LNCaP clone FGC (cell line): ENCODE results near the gene NHERF1.

Experiments used
- DNase-seq: peaks from one replicate; pipeline ENCODE4 v3.0.0-alpha.2; 2011; ENCODE audit warnings: low read depth
- H3K4me3 ChIP-seq: 2 replicates; pipeline ENCODE4 v1.5.1; 2011; ENCODE audit warnings: mild to moderate bottlenecking, low read depth, low read length, control low read depth
- CTCF ChIP-seq: IDR thresholded peaks from 2 replicates; pipeline ENCODE4 v1.5.1; 2012; ENCODE audit warnings: mild to moderate bottlenecking; ENCODE audit not compliant: control insufficient read depth, insufficient read depth; ENCODE audit errors: extremely low read depth

The NHERF1 gene

DNA sequence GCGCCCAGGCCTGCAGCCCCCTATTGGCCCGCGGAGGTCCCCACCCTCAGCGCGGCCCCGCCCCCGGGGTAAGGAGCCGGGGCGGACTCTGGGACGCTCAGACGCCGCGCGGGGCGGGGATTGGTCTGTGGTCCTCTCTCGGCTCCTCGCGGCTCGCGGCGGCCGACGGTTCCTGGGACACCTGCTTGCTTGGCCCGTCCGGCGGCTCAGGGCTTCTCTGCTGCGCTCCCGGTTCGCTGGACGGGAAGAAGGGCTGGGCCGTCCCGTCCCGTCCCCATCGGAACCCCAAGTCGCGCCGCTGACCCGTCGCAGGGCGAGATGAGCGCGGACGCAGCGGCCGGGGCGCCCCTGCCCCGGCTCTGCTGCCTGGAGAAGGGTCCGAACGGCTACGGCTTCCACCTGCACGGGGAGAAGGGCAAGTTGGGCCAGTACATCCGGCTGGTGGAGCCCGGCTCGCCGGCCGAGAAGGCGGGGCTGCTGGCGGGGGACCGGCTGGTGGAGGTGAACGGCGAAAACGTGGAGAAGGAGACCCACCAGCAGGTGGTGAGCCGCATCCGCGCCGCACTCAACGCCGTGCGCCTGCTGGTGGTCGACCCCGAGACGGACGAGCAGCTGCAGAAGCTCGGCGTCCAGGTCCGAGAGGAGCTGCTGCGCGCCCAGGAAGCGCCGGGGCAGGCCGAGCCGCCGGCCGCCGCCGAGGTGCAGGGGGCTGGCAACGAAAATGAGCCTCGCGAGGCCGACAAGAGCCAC, at the start of gene NHERF1:
NHERF1 (plus strand) TSS at position 100 of the 750 bp plus-strand sequence; CDS start at position 319, 219 bp downstream.
- DNase-seq: peak; percentile 66
- H3K4me3 ChIP-seq: peak within 1 kb of the TSS; percentile 98
- peak; percentile 32; the same call in 1 of the 2 replicates for TF ChIP-seq CTCF

DNA sequence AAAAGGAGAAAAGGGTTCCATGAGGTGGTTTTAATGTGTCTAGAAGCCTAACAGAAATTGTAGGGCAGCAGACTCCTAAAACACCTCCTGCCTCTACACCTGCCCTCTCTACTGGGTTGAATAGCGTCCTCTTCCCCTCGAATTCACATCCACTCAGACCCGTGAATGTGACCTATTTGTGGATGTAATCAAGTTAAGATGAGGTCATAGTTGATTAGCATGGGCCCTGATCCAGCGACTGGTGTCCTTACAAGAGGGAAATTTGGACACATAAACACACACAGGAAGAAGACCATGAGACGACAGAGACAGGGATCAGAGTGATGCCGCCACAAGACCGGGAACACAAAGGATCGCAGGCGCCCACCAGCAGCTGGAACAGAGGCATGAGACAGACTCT, 49.2 kb upstream of the NHERF1 start:
- DNase-seq: no peak
- no peak for TF ChIP-seq CTCF

GRCh38 chr17:74702116-74702871, 46.1 kb upstream of the NHERF1 start:
- no peak for TF ChIP-seq CTCF
- H3K4me3 ChIP-seq: no peak overlapping the region
- no peak for DNase-seq

More for the DNA sequence above, 49.2 kb upstream of the NHERF1 start:
- no peak overlapping the region for H3K4me3 ChIP-seq

DNA sequence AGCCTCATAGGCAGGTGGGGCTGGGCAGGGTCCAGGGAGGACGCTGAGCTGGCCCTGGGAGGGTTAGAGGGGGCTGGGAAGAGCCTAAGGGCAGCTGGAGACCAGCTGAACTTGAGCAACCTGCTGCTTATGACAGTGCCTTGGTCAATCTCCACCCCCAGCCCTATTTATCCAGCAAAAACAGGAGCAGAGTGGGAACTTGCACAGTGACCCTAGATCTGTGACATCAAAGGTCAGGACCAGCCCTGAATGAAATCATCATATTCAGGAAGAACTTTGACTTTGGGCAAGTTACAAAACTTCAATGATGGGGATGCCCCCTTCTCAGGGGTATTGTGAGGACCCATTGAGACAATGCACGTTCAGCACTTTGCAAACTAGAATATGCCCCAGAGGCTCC, 45.1 kb upstream of the NHERF1 start:
- no peak for TF ChIP-seq CTCF
- H3K4me3 ChIP-seq: no peak overlapping the region
- DNase-seq: no peak

DNA sequence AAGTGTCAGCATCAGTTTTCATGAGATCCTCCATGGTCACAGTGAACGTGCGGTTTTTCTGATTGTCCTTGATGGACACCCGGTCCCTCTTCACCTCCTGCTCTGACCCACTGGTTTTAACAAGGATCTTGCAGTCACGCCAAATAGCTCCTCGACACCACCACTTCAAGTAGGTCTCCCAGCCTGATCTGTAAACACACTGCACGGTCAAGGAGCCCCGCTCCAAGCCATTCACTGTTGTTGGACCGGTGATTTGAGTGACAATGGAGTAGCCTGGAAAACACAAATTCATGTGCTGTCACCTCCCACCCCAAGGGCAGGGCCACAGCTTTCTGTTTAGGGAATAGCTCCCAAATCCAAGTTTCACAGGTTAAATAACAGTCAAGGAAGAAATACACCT, 43.9 kb upstream of the NHERF1 start:
- H3K4me3 ChIP-seq: no peak overlapping the region
- DNase-seq: no peak
- no peak for TF ChIP-seq CTCF

DNA sequence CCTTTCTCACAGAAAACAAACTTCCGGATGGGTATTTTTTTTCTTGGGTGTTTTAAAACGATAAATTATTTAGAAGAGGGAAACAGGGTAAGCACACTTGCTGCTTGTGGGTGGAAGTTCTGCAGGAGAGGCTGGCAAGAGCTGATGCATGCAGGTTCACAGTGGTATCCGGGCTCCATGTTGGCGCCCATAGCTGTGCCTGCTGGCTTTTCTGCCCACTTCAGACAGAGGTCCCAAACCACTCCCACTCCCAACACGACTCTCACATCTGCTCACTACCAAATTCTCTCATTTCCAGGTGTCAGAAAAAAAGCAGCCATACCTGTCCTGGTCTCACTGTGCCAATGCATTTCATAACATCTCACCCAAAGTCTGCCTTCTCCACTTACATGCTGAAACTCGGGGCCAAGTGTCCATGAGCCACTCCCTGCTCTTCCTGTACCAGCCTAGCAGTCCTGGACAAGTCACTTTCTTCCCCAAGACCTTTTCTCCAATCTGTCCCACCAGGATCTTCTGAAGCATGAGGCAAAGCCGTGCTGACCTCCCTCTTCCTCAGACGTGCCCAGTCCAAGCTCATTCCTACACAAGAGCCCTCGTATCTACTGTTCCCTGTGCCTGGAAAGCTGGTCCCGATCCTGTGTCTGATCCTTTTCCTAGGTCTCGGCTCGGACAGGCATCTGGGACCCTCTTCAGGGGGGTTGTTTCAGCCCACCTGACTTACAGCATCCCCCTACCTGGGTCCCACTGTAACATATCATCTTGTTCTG, 37.2 kb upstream of the NHERF1 start:
- TF ChIP-seq CTCF: no peak
- no peak overlapping the region for H3K4me3 ChIP-seq
- no peak for DNase-seq
